GM19328 (cell line): ENCODE measurements around the gene CENPA.
"Not testable (repeated sequence)": the region's sequence is repeated elsewhere in the genome, so short reads cannot be mapped to it uniquely, and the experiment has no call there.

Experiments used
- ATAC-seq: cut with Tn5 transposase; IDR thresholded peaks from one replicate; pipeline ENCODE4 v1.9.1; 2021; ENCODE audit warnings: mild to moderate bottlenecking, moderate library complexity; ENCODE audit not compliant: unreplicated experiment

The CENPA gene

GRCh38 chr2:26785431-26786206 is at the start of gene CENPA:
Gene CENPA (plus strand): TSS chr2:26786056. CDS start chr2:26786197, 141 bp downstream.
- ATAC-seq = peak; percentile 99

GRCh38 chr2:26737221-26737620 is 48.6 kb upstream of the CENPA start:
- no peak for ATAC-seq

GRCh38 chr2:26738481-26738880 is 47.4 kb upstream of the CENPA start:
- ATAC-seq = no peak

GRCh38 chr2:26739514-26739913 is 46.3 kb upstream of the CENPA start:
- no peak for ATAC-seq

- ATAC-seq = no peak
Observed at GRCh38 chr2:26740346-26740745, 45.5 kb upstream of the CENPA start.

- no peak for ATAC-seq
Observed at GRCh38 chr2:26740890-26741302, 45.0 kb upstream of the CENPA start.

GRCh38 chr2:26742048-26742770 is 43.6 kb upstream of the CENPA start:
- ATAC-seq = no peak

GRCh38 chr2:26743852-26744251 is 42.0 kb upstream of the CENPA start:
- no peak for ATAC-seq

- ATAC-seq = no peak
Observed at GRCh38 chr2:26744953-26745352, 40.9 kb upstream of the CENPA start.

- ATAC-seq = no peak
Observed at GRCh38 chr2:26745609-26746327, 40.1 kb upstream of the CENPA start.

- ATAC-seq = no peak
Observed at GRCh38 chr2:26746934-26747333, 38.9 kb upstream of the CENPA start.

- ATAC-seq = not testable (repeated sequence)
Observed at GRCh38 chr2:26749787-26750420, 36.0 kb upstream of the CENPA start.

- not testable (repeated sequence) for ATAC-seq
Observed at GRCh38 chr2:26750467-26750866, 35.4 kb upstream of the CENPA start.

- no peak for ATAC-seq
Observed at GRCh38 chr2:26752656-26753055, 33.2 kb upstream of the CENPA start.

GRCh38 chr2:26754539-26754938 is 31.3 kb upstream of the CENPA start:
- ATAC-seq = no peak

GRCh38 chr2:26754972-26755670 is 30.7 kb upstream of the CENPA start:
- ATAC-seq = no peak

- ATAC-seq = no peak
Observed at GRCh38 chr2:26756337-26756736, 29.5 kb upstream of the CENPA start.

- ATAC-seq = no peak
Observed at GRCh38 chr2:26757873-26758789, 27.7 kb upstream of the CENPA start.

- ATAC-seq = no peak
Observed at GRCh38 chr2:26758790-26759321, 27.0 kb upstream of the CENPA start.
